GM23338 (cell line): Measurements from ENCODE around the gene RASL12. TPM values are rescaled to one million over a fixed set of nuclear protein-coding genes. Genes with fewer than 3 reads are reported as not detected.

Experiments
- ATAC-seq: fragments of 200-7000 bp; cut with Tn5 transposase; 3 replicates; pipeline ENCODE4 v1.9.1; 2020
- DNase-seq: peaks from one replicate; pipeline ENCODE4 v3.0.0-alpha.2; 2015; ENCODE audit warnings: low spot score
- H2AFZ ChIP-seq: fragments of 200-600 bp; sonication (generic); 2 replicates; pipeline ENCODE4 v1.8.0; 2016; ENCODE audit warnings: antibody characterized with exemption, mild to moderate bottlenecking, moderate library complexity
- H3F3A ChIP-seq: fragments of 200-600 bp; sonication (generic); replicated peaks from 2 replicates; pipeline ENCODE4 v1.8.0; 2017; ENCODE audit warnings: antibody characterized with exemption, mixed run types, low read depth
- H3K27ac ChIP-seq: fragments of 200-600 bp; sonication (generic); 2 replicates; pipeline ENCODE4 v1.6.1; 2016; ENCODE audit warnings: low read depth
- H3K27me3 ChIP-seq: fragments of 200-600 bp; sonication (generic); 2 replicates; pipeline ENCODE4 v1.8.0; 2016; ENCODE audit warnings: mild to moderate bottlenecking, mixed run types, moderate library complexity; ENCODE audit not compliant: insufficient read depth
- H3K36me3 ChIP-seq: fragments of 200-600 bp; sonication (generic); 2 replicates; pipeline ENCODE4 v1.8.0; 2016; ENCODE audit warnings: mild to moderate bottlenecking; ENCODE audit not compliant: insufficient read depth
- H3K4me1 ChIP-seq: fragments of 200-600 bp; sonication (generic); 2 replicates; pipeline ENCODE4 v1.8.0; 2016; ENCODE audit warnings: mild to moderate bottlenecking, moderate library complexity; ENCODE audit not compliant: insufficient read depth
- H3K4me2 ChIP-seq: fragments of 200-600 bp; sonication (generic); 2 replicates; pipeline ENCODE4 v1.7.1; 2017; ENCODE audit warnings: mixed run types
- H3K4me3 ChIP-seq: fragments of 200-600 bp; sonication (generic); 2 replicates; pipeline ENCODE4 v1.6.1; 2016; ENCODE audit warnings: mixed run types
- H3K79me2 ChIP-seq: fragments of 200-600 bp; sonication (generic); replicated peaks from 2 replicates; pipeline ENCODE4 v1.8.0; 2017; ENCODE audit warnings: mild to moderate bottlenecking; ENCODE audit not compliant: insufficient read depth
- H3K9me2 ChIP-seq: fragments of 200-600 bp; sonication (generic); 2 replicates; pipeline ENCODE4 v1.8.0; 2017; ENCODE audit not compliant: insufficient read depth
- H4K20me1 ChIP-seq: fragments of 200-600 bp; sonication (generic); replicated peaks from 2 replicates; pipeline ENCODE4 v1.8.0; 2017; ENCODE audit warnings: mild to moderate bottlenecking; ENCODE audit not compliant: insufficient read depth
- H3K27ac Mint-ChIP-seq: 2 replicates; pipeline ENCODE4 v1.8.0; 2020; ENCODE audit warnings: inconsistent platforms, mild to moderate bottlenecking, moderate library complexity, mixed read lengths
- H3K27me3 Mint-ChIP-seq: 3 replicates; pipeline ENCODE4 v1.8.0; 2022; ENCODE audit warnings: low read depth, mild to moderate bottlenecking, moderate library complexity, mixed read lengths, inconsistent platforms; ENCODE audit not compliant: insufficient read depth, poor library complexity
- H3K36me3 Mint-ChIP-seq: 3 replicates; pipeline ENCODE4 v1.8.0; 2021; ENCODE audit warnings: low read depth, mild to moderate bottlenecking, inconsistent platforms, moderate library complexity, mixed read lengths
- H3K4me1 Mint-ChIP-seq: 3 replicates; pipeline ENCODE4 v1.8.0; 2020; ENCODE audit warnings: mild to moderate bottlenecking, inconsistent platforms, mixed read lengths
- H3K4me3 Mint-ChIP-seq: 3 replicates; pipeline ENCODE4 v1.8.0; 2021; ENCODE audit warnings: moderate library complexity, mild to moderate bottlenecking, inconsistent platforms, mixed read lengths
- H3K9me3 Mint-ChIP-seq: 3 replicates; pipeline ENCODE4 v1.8.0; 2020; ENCODE audit warnings: moderate library complexity, mild to moderate bottlenecking, inconsistent platforms, mixed read lengths
- CREB1 ChIP-seq: fragments of 250-450 bp; sonication (Bioruptor Pico); IDR thresholded peaks from 2 replicates; pipeline ENCODE4 v1.5.0; 2020; ENCODE audit warnings: low read depth, mild to moderate bottlenecking, moderate library complexity
- EZH2 ChIP-seq: fragments of 200-600 bp; sonication (generic); IDR thresholded peaks from one replicate; pipeline ENCODE4 v1.8.0; 2017; ENCODE audit warnings: antibody characterized with exemption, mild to moderate bottlenecking, low read depth; ENCODE audit not compliant: unreplicated experiment
- EZH2phosphoT487 ChIP-seq: fragments of 200-600 bp; sonication (generic); IDR thresholded peaks from one replicate; pipeline ENCODE4 v1.8.1; 2018; ENCODE audit warnings: antibody characterized with exemption; ENCODE audit not compliant: unreplicated experiment
- NANOG ChIP-seq: IDR thresholded peaks from 2 replicates; pipeline ENCODE4 v1.6.1; 2016; ENCODE audit warnings: antibody characterized with exemption, borderline replicate concordance
- STAT1 ChIP-seq: IDR thresholded peaks from one replicate; pipeline ENCODE4 v1.6.1; 2016; ENCODE audit warnings: antibody characterized with exemption; ENCODE audit not compliant: unreplicated experiment
- ZNF114 ChIP-seq: fragments of 250-450 bp; sonication (Bioruptor Pico); IDR thresholded peaks from 2 replicates; pipeline ENCODE4 v1.5.0; 2020; ENCODE audit warnings: mild to moderate bottlenecking, moderate library complexity
- ZNF331 ChIP-seq: fragments of 250-450 bp; sonication (Bioruptor Pico); IDR thresholded peaks from 2 replicates; pipeline ENCODE4 v1.5.0; 2020; ENCODE audit warnings: low read depth, mild to moderate bottlenecking, moderate library complexity
- ZNF462 ChIP-seq: fragments of 250-450 bp; sonication (Bioruptor Pico); IDR thresholded peaks from 2 replicates; pipeline ENCODE4 v1.5.0; 2020; ENCODE audit warnings: mild to moderate bottlenecking, moderate library complexity
- polyA plus RNA-seq: library from polyadenylated mRNA; unstranded; fragments of >200 nt; fragmentation: Nextera tagmentation; extraction: Ambion mirVana; gene quantifications from 2 replicates; pipeline ENCODE4 v1.2.1, GENCODE V29; 2016
- total RNA-seq: library from RNA; depleted of rRNA; stranded (reverse); fragments of >200 nt; shearing (Covaris generic); gene quantifications from 2 replicates; pipeline ENCODE4 v1.2.3, GENCODE V29; 2014
- TF ChIP-seq, protein P1 (sequence below): IDR thresholded peaks from 2 replicates; pipeline ENCODE4 v1.6.1; 2016; ENCODE audit warnings: antibody characterized with exemption

The RASL12 gene
- total and polyA plus RNA-seq, 2 experiments from 2014 or later: 4.5 to 27.7 TPM

GRCh38 chr15:65037309-65037708 is 30.5 kb downstream of the RASL12 start (continued):
- TF ChIP-seq ZNF462 (CRISPR knock-in tag): no peak
- no peak for TF ChIP-seq NANOG
- TF ChIP-seq CREB1 (CRISPR knock-in tag): no peak
- TF ChIP-seq EZH2phosphoT487: no peak
- no peak for TF ChIP-seq STAT1
- TF ChIP-seq, protein P1, sequence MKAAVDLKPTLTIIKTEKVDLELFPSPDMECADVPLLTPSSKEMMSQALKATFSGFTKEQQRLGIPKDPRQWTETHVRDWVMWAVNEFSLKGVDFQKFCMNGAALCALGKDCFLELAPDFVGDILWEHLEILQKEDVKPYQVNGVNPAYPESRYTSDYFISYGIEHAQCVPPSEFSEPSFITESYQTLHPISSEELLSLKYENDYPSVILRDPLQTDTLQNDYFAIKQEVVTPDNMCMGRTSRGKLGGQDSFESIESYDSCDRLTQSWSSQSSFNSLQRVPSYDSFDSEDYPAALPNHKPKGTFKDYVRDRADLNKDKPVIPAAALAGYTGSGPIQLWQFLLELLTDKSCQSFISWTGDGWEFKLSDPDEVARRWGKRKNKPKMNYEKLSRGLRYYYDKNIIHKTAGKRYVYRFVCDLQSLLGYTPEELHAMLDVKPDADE: no peak
- TF ChIP-seq ZNF331 (CRISPR knock-in tag): no peak

GRCh38 chr15:65034719-65035118 is 33.1 kb downstream of the RASL12 start:
- Mint-ChIP-seq H3K4me1 (peaks cover 5% of the 10 kb centered on the region; the same call in 2 of the 3 replicates), H3K27ac (no peak overlapping the region), H3K4me3 (no peak overlapping the region), H3K9me3 (no peaks in the 10 kb centered on the region), H3K27me3 (peaks cover 6% of the 10 kb centered on the region), H3K36me3 (no peaks in the 10 kb centered on the region)
- H3K27me3 ChIP-seq: no peaks in the 10 kb centered on the region
- H3K9me2 ChIP-seq: no peaks in the 10 kb centered on the region
- H3K79me2 ChIP-seq: no peaks in the 10 kb centered on the region
- no peak overlapping the region for H3K4me2 ChIP-seq
- H3F3A ChIP-seq: 0 out of 2 replicates have a peak, but pooled peaks cover 6% of the 10 kb centered on the region
- no peak overlapping the region for H2AFZ ChIP-seq
- DNase-seq (no peak), ATAC-seq (no peak)
- H3K4me1 ChIP-seq: no peaks in the 10 kb centered on the region
- no peak overlapping the region for H3K4me3 ChIP-seq
- no peaks in the 10 kb centered on the region for H4K20me1 ChIP-seq
- H3K36me3 ChIP-seq: no peaks in the 10 kb centered on the region
- H3K27ac ChIP-seq: no peak overlapping the region
- TF ChIP-seq EZH2phosphoT487 (no peak), EZH2 (no peak), ZNF114 (no peak), STAT1 (no peak), CREB1 (CRISPR knock-in tag) (no peak)
